ENCODE data around the gene KRT16. TPM values are rescaled to one million over a fixed set of nuclear protein-coding genes. Genes with fewer than 3 reads are reported as not detected.

The KRT16 gene
- polyA plus RNA-seq, 1 donor (not counting 4 experiments of a cell fraction or from before 2014, with no cell fraction given), result 1,851 TPM

- no peak overlapping the region for H2AFZ ChIP-seq (ENCODE audit: control insufficient read depth, low read length)
- H3K27ac ChIP-seq (ENCODE audit: control insufficient read depth, insufficient read depth, low read length), result no peak overlapping the region
- no peak overlapping the region for H3K4me2 ChIP-seq (ENCODE audit: control insufficient read depth, extremely low read depth, insufficient read depth, low read depth, low read length)
- dilution Hi-C loops (cut with MboI; ENCODE audit: extremely low pct_ligation_motif_present, low sequenced_read_pairs), result no loop called here
- no peaks in the 10 kb centered on the region for H3K9me1 ChIP-seq (ENCODE audit: control insufficient read depth, extremely low read depth, insufficient read depth, low read length)
- no peak overlapping the region for H3K9ac ChIP-seq (ENCODE audit: control insufficient read depth, extremely low read depth, insufficient read depth, low read length)
- no peak for DNase-seq (ENCODE audit: low read depth, low spot score)
- no peak overlapping the region for H3K4me3 ChIP-seq (ENCODE audit: control insufficient read depth in 2 of 3, extremely low read depth in 1 of 3, insufficient read depth in 2 of 3, low read depth in 1 of 3, low read length in 3 of 3)
- H4K20me1 ChIP-seq (ENCODE audit: control insufficient read depth, extremely low read depth, insufficient read depth, low read length), result no peaks in the 10 kb centered on the region
- no peak for FAIRE-seq
- no peaks in the 10 kb centered on the region for H3K79me2 ChIP-seq (ENCODE audit: control insufficient read depth, insufficient read depth, low read length)
- no peaks in the 10 kb centered on the region for H3K27me3 ChIP-seq (ENCODE audit: control insufficient read depth, extremely low read depth, insufficient read depth, low read length)
- TF ChIP-seq, protein P1, sequence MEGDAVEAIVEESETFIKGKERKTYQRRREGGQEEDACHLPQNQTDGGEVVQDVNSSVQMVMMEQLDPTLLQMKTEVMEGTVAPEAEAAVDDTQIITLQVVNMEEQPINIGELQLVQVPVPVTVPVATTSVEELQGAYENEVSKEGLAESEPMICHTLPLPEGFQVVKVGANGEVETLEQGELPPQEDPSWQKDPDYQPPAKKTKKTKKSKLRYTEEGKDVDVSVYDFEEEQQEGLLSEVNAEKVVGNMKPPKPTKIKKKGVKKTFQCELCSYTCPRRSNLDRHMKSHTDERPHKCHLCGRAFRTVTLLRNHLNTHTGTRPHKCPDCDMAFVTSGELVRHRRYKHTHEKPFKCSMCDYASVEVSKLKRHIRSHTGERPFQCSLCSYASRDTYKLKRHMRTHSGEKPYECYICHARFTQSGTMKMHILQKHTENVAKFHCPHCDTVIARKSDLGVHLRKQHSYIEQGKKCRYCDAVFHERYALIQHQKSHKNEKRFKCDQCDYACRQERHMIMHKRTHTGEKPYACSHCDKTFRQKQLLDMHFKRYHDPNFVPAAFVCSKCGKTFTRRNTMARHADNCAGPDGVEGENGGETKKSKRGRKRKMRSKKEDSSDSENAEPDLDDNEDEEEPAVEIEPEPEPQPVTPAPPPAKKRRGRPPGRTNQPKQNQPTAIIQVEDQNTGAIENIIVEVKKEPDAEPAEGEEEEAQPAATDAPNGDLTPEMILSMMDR (optimal IDR thresholded peaks at IDR 0.05 in 1 of 3, IDR thresholded peaks at IDR 0.05 in 1 of 3, conservative IDR thresholded peaks at IDR 0.05 in 1 of 3; ENCODE audit: extremely low read depth in 1 of 3, insufficient read depth in 2 of 3, low read length in 3 of 3), result no peak
- TF ChIP-seq EZH2 (IDR thresholded peaks at IDR 0.05; ENCODE audit: low read length), result no peak
- no peaks in the 10 kb centered on the region for H3K9me3 ChIP-seq (ENCODE audit: control insufficient read depth, low read depth, low read length)
- H3K4me1 ChIP-seq (ENCODE audit: control insufficient read depth, extremely low read depth, insufficient read depth, low read length), result peaks cover 32% of the 10 kb centered on the region
- H3K36me3 ChIP-seq (ENCODE audit: control insufficient read depth in 2 of 2, extremely low read depth in 1 of 2, insufficient read depth in 2 of 2, low read length in 2 of 2), result no peaks in the 10 kb centered on the region
These were observed 18.1 kb downstream of the KRT16 start for GRCh38 chr17:41594363-41594915.

- Histone ChIP-seq H3K4me2 (ENCODE audit: control insufficient read depth, extremely low read depth, insufficient read depth, low read depth, low read length) (no peak overlapping the region), H3K79me2 (ENCODE audit: control insufficient read depth, insufficient read depth, low read length) (no peaks in the 10 kb centered on the region), H3K4me3 (ENCODE audit: control insufficient read depth in 2 of 3, extremely low read depth in 1 of 3, insufficient read depth in 2 of 3, low read depth in 1 of 3, low read length in 3 of 3) (no peak overlapping the region), H3K4me1 (ENCODE audit: control insufficient read depth, extremely low read depth, insufficient read depth, low read length) (peaks cover 39% of the 10 kb centered on the region), H3K36me3 (ENCODE audit: control insufficient read depth in 2 of 2, extremely low read depth in 1 of 2, insufficient read depth in 2 of 2, low read length in 2 of 2) (no peaks in the 10 kb centered on the region), H3K9me1 (ENCODE audit: control insufficient read depth, extremely low read depth, insufficient read depth, low read length) (no peaks in the 10 kb centered on the region), H3K27me3 (ENCODE audit: control insufficient read depth, extremely low read depth, insufficient read depth, low read length) (no peaks in the 10 kb centered on the region), H2AFZ (ENCODE audit: control insufficient read depth, low read length) (no peak overlapping the region), H3K9ac (ENCODE audit: control insufficient read depth, extremely low read depth, insufficient read depth, low read length) (no peak overlapping the region), H3K27ac (ENCODE audit: control insufficient read depth, insufficient read depth, low read length) (no peak overlapping the region), H4K20me1 (ENCODE audit: control insufficient read depth, extremely low read depth, insufficient read depth, low read length) (no peaks in the 10 kb centered on the region), H3K9me3 (ENCODE audit: control insufficient read depth, low read depth, low read length) (no peaks in the 10 kb centered on the region)
- dilution Hi-C loops (cut with MboI; ENCODE audit: extremely low pct_ligation_motif_present, low sequenced_read_pairs), result no loop called here
- DNase-seq (ENCODE audit: low read depth, low spot score) (no peak), FAIRE-seq (peak; percentile 5)
- TF ChIP-seq, protein P1 (optimal IDR thresholded peaks at IDR 0.05 in 1 of 3, IDR thresholded peaks at IDR 0.05 in 1 of 3, conservative IDR thresholded peaks at IDR 0.05 in 1 of 3; ENCODE audit: extremely low read depth in 1 of 3, insufficient read depth in 2 of 3, low read length in 3 of 3), result no peak
- TF ChIP-seq EZH2 (IDR thresholded peaks at IDR 0.05; ENCODE audit: low read length), result no peak
These were observed 19.1 kb downstream of the KRT16 start for GRCh38 chr17:41593306-41593981.
